ENCODE data around the gene ZNF827.

ZNF827 gene, protein sequence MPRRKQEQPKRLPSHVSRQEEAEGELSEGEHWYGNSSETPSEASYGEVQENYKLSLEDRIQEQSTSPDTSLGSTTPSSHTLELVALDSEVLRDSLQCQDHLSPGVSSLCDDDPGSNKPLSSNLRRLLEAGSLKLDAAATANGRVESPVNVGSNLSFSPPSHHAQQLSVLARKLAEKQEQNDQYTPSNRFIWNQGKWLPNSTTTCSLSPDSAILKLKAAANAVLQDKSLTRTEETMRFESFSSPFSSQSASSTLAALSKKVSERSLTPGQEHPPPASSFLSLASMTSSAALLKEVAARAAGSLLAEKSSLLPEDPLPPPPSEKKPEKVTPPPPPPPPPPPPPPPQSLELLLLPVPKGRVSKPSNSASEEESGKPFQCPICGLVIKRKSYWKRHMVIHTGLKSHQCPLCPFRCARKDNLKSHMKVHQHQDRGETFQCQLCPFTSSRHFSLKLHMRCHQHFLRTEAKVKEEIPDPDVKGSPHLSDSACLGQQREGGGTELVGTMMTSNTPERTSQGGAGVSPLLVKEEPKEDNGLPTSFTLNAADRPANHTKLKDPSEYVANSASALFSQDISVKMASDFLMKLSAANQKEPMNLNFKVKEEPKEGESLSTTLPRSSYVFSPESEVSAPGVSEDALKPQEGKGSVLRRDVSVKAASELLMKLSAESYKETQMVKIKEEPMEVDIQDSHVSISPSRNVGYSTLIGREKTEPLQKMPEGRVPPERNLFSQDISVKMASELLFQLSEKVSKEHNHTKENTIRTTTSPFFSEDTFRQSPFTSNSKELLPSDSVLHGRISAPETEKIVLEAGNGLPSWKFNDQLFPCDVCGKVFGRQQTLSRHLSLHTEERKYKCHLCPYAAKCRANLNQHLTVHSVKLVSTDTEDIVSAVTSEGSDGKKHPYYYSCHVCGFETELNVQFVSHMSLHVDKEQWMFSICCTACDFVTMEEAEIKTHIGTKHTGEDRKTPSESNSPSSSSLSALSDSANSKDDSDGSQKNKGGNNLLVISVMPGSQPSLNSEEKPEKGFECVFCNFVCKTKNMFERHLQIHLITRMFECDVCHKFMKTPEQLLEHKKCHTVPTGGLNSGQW

DNA sequence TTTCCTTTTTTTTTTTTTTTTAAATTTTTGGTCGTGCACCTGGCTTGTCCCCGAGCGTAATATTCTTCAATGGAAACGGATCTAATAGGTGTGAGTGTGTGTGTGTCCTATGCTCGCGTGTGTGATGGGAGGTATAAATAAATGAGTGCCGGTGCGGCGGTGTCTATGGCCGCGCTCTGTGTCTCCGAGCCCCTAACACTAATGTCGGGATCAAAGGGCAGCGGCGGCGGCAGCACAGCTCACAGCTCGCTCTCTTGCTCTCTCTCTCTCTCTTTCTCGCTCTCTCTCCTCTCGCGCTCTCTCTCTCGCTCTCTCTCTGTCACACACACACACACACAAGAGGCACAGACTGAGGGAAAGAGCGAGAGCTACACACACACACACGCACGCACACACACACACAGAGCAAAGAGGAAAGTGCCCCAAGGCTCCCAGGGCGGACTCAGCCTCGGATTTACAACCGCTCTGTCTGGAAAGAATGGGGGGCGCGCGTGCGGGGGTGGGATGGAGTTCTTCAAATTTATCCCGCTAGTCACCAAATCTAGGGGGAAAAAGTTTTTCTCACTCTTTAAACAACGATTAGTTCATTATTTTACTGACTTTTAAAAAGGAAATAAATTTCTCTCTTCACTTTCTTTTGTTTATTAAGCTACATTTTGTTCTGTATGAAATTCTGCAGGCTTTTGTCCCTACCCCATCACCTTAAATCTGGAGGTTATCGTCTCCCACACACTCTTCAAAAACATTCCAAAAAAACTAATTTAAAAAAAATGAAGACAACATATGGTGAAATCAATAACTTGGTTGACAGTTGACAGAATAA is at the start of gene ZNF827:
Gene ZNF827, minus strand, starts transcription at position 206 of the 823 bp plus-strand sequence. CDS start 416 bp downstream, outside the sequence.
- DNase-seq = peak; percentile 21

DNA sequence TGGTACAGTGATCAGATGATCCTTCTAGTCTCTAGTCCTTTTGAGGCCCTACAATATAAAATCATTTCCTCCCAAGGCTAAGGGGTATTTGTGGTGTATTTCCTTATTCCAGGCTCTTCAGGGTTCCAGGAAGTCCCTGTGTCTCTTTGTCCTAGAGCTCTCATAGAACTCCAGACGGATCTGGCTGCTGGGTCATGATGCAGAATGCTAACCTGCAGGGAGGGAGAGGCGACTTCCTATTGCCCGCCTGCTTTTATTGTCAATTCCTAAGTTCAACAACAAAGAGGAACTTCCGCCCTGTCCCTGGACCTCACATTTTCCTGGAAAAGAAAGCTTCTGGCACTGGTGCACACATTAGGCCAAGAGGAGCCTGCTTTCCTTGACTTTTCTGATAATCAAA is 45.9 kb upstream of the ZNF827 start:
- no peak for DNase-seq

DNA sequence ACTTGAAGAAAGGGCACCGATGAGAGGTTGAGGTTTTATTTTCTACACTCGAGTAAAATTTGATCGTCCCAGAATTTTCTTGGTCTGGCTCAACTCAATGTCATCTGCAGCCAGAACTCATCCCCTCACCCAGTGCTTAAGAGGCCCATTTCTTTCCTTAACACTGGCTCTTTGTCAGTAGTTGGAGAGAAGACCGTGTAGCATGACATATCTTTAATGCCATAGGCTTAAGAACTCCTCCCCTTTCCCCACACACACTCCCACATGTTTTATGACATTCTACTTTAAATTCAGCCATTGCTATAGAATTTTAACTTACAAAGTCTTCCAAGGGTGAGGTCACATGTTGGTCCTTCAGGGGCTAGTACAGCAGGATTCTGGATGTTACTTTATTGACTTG is 44.2 kb upstream of the ZNF827 start:
- DNase-seq = no peak

DNA sequence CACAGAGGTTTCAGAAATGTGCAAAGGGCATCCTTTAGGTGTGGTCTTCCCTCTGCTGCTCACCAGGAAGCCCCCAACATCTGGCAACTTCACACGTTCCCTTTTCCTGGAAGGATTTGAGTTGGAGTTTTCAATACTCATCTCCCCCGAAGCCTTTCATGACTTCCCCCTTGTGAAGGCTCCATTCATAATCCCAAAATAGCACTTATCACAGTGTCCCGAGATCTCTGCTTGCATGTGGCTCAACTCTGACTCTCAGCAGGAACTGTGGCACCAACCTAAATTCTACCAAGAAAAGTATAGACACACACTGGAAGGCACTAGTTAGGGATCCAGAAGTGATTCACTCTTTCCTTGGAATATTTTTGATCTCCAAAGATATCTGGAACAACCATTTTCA is 40.5 kb upstream of the ZNF827 start:
- no peak for DNase-seq

DNA sequence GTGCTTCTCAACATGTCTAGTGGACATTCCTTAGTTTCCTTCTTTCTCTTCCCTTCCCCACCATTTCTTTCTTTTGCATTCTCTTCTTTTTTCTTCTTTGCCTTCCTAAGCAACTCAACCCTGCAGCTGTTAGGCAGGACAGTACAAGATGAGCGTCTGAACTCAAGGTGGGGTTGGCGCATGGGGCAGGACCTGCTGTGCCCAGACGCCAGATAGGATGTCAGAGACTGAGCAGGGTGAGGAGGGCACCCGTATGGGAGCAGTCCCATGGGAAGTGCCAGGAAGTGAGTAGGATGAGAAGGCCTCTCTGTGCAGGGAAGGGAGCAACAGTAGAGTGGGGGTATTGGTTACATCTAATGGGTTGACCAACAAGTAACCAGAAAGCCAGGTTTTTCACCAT is 38.1 kb upstream of the ZNF827 start:
- no peak for DNase-seq

DNA sequence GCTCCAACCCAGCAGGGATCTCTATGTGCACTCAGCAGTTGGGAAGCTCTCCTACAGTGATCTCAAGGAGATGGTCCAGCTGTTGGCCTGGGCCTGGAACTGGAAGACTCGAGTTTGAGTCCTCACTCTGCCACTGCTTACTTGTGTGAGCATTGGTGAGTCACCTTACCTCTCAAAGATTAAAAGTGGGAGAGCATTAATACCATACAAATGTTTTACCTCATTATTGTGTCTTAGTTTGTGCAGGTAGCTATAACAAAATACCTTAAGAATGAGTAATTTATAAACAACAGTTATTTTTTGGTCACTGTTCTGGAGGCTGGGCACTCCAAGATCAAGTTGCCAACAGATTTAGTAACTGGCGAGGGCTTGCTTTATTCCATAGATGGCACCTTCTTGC is 21.4 kb upstream of the ZNF827 start:
- DNase-seq = no peak

DNA sequence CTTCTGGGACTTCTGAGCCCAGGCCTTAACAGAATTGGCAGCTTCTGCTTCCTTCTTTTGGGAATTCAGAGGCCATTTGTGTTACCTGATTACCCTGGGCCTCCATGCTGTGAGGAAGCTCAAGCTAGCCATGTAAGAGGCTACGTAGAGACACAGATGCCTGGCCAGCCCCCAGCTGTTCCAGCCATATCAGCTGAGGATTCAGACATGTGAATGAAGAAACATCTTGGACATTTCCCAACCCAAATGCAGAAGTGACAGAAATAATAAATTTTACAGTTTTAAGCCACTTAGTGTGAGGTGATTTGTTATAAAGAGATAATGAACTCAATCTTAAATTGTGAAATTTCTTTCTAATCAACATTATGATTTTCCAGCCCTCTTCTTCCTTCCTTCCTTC is 18.7 kb upstream of the ZNF827 start:
- DNase-seq = no peak

DNA sequence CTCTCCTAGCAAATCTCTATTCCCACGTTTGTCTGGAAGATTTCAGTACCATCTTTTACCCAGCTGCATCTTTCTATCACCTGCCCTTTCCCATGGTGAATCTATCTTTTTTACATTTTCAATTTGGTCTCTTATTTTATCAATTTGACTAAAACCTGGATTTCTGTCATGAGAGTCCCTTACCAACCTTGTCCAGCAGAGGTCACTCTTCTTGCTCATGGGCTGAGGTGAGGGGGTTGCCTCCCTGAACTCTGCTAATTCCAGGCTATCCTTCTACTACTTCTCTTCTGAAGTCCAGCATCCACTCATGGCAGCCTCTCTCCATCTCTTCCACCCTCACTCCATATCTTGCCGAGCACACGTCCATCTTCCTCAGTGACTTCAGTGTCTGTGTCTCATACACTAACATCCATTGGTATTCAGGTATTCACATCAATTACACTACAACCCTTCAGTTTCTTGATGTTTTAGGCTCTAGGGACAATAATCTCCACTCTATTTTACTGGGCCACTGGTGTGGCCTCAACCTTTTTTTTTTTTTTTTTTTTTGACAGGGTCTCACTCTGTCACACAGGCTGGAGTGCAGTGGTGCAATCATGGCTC is 17.8 kb upstream of the ZNF827 start:
- DNase-seq = peak; percentile 22

DNA sequence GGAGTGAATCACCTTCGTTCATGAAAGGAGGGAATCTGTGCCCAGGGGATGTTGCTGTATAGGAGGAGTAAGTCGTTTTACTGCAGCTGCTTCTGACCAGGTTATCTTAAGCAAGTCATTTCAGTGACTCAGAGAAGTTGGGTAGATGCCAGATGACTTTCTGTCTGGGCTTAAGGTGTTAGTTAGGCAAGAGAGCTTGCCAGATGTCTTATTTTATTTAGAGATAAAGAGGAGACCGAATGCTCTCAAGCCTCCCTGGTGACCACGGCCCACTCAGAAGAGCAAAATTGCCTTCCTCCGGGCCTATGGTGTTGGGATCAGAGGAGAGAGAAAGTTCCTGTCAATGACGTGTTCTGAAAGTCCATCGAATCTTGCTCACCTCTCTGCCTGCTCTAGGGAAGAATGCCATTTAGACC is 16.3 kb upstream of the ZNF827 start:
- no peak for DNase-seq

DNA sequence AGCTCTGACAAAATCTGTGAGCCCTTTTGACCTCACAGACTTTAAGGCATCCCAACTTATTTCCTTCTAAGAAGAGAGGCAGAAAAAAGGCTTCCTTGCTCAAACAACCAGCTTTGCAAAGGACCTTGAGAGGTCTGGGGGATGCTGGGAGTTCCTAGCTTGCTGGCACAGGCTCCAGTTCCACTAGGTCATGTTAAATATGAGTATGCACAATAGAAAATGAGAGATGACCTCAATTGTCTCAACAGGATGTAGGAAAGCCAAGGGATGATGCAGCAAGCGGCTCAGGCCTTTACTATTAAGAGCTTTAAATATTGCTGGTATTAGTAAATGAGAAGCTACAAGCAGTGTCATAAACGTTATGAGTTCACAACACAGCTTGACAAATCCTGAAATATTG is 13.3 kb upstream of the ZNF827 start:
- DNase-seq = no peak

DNA sequence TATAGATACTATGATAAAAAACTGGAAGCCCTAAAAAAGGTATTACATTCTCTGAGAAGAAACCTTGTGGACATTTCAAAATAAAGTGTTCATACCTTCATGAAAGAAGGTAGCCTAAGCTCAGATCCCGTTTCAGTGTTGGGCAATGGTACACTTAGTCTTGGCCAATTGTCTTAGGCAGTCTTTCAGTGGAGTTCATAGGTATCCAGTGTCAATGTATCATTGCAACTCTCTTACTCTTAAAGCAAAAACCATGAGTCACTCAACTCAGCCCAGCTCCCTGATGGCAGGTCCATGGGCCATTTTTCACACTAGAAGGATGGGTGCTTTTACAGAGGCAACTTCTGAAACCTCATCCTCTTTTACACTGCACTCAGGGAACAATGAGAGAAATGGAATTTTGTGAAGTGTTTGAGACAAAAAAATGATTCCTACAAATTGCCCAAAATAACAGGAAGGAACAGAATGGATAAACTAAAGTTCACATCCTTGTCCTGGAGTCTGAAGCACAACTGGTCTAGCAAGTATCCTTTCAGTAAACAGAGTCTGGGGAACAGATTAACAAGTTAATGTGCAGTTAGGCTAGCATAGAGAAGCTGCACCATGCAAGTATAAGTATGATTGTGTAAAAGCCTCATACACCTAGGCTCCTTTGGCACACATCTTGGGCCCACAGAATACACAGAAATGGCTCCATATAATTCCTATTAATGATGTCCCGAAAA is 7.0 kb upstream of the ZNF827 start:
- no peak for DNase-seq

DNA sequence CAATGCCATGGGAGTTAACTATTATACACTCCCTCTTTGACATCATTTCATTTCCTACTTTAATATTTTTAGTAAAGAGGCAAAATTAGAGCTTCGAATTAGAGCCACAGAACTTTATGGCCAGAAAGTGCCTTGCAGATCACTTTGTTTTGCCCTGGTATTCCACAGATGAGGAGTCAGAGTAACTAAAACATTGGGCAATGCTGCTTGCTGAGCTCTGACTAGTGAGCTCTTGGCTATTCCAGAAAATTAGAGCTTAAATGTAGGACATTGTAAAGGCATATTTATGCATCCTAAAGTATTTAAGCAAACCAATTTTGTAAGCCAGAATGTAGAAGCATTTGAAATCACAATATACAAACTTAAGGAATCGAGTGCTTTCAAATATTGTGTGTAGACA is 6.3 kb upstream of the ZNF827 start:
- DNase-seq = no peak

DNA sequence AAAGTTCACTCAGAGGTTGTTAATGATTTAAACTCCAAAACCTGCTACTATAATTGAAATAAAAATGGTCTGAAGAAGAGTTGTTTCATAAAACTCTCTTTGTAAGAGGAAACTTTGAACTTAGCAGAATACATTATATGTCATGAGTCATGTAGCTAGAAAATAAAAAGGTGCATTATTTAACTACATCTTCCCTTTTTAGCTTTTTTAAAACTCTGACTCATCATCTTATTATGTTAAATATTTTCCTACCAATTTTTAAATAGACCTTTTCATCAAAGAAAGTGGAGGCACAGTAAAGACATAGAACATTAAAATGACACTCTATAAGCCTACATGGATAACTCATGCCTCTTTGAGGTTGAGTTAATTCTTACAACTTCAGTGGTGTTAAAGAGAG is 1.2 kb upstream of the ZNF827 start:
- no peak for DNase-seq

DNA sequence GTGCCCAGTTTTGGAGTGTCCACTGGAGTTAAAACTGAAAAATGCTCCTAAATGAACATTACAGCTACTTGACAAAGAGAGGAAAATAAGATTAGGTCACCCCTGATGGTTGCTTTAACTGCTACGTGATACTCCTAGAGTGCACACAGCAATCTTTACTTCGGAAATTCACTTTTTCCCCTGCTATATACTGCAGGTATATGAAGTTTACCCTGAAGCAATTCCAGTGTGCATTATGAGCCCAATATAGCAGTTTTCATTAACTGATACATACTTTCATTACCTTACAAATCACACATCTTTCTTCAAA is 773 bp upstream of the ZNF827 start:
- DNase-seq = no peak

DNA sequence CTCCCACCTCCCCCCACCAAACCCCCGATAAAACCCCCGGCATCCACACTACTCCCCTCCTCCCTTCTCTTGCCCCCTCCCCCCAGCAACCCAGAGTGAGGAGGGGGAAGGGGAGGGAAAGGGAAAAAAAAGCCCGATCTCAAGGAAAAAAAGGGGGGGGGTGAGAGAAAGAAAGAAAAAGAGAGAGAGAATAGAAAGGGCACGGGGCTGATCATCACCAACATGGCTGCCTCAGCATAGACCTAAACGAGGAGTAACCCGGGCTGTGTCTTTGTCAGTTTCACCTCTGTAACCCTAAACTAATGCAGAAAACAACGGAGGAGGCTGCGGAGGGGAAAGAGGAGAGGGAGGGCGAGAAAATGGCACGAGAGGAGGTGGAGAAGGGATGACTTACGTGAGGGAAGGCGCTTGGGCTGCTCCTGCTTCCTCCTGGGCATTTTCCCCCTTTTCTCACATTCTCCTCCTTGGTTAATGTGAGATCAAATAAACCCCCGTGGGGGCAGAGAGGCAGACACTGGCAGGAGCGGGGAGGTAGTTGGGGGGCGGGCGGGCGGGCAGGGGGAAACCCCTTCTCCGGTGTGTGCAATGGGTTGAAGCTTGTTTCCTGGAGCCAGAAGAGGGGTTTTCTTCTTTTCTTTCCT is 532 bp downstream of the ZNF827 start:
- peak; percentile 26 for DNase-seq

DNA sequence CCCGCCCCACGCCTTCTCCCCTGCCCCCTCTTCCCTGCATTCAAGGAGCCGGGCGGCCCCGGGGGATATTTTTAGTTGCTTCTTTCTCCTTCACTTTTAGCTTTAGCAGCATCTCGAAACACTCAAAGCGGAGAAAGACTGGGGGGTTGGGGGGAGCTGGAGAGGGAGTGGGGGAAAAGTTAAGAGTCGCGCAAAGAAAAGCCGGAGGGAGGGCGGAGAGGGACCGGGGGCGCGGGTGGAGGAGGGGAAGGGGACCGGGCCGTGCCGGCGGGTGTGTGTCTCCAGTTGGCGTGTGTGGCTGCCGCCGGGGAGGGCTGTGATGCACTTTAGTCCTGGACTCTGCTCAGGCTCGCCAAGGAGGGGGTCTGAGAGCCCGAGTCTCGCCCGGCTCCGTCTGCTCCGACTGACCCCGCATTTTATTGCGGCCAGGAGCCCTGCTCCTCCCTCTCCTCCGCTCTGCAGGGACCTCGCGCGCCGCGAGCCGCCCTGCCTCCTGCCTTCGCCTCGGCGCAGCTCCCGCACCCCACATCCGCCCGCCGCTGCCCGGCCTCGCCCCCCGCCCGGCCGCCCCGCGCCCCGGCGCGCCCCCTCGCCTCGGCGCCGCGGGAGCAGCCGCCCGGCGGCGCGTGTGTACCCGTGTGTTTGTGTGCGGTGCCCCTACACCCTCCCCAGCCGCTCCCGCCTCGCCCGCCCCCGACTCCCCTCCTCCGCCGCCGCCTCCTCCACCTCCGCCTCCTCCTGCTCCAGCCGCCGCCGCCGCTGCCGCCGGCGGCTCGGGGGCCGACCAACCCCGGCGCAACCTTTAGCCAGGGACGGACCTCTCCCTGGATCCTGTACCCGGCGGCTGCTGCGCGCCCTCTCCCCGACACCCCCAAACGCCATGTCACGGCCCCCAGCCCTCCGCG is 1.4 kb downstream of the ZNF827 start:
- no peak for DNase-seq

DNA sequence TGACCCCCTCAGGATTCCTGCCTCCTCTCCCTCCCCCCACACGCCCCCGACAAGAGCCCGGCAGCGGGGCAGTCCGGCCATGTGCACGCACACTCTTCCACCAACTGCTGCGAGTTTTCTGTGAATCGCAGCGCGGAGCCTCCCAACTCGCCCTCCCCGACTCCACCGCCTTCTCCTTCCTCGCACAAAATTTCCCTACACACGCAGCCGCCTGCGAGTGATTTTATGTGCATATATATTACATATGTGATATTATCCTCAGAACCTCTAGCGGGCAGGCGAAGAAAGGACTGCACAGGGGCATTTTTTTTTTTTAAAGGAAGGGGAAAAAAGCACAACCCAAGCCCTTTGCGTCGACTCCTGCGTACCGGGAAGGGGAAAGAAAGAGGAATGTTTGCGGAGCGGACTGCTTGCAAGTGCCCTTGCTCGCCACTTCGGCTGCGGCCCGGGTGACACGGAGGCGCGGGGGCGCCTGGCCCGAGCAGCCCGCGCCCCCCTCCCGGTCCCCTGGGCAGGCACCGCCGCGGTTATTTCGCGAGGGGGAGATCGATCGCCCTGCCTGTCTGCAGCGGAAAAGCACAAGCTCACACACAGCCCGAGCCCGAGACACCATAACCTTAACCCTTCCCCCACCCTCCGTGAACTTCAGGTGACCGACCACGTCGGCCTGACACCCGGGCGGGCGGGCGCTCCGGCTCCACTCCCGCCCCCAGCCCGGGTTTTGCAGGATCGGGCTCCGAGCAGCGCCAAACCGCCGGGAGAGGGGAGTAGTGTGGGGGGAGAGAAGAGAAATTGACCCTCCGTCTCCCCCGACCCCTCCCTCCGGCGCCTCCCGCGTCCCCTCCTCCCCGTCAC is 2.3 kb downstream of the ZNF827 start:
- peak; percentile 37 for DNase-seq

DNA sequence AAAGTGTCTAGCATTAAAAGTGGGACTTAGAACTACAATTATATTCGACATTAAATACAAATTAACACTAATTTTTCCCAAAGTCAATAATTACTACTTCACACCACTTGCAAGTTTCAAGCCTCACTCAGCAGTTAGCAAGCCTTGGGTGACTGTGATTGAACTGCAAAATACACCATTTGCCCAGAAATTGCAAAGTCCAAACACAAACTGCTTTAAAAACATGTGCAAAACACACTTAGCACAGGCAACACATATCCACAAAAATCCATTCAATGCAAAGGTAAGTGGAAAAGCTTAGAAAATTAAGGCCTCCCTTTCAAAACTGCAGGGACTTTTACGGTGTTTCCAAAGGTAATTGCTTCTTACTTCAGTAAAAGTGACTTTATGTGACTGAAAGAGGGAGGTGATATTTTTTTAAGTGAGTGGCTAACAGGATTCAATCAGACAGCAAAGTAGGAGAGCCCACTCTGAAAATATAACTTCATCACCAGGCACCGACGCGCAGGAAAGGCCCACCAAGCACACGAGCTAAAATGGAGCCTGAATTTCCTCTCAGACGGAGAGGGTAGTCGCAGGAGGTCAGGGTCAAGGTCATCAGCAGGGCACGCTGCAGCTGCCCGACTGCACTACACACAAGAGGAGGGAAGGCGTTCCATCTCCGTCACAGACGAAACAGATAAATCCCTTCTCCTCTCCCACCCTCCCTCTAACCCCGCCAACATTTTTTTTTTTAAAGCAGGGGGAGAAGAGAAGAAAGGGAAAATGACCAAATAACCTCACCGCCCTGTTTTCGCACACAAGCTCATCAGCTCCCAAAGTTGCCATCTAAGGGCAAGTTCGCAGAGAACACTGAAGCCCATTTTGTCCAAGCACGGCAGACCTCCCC is 3.1 kb downstream of the ZNF827 start:
- DNase-seq = no peak
